ENCODE data around the gene MKLN1.
A peak's percentile ranks its signal among the peaks of the same experiment; 100 is the strongest.
"Not testable (repeated sequence)": the region's sequence is repeated elsewhere in the genome, so short reads cannot be mapped to it uniquely, and the experiment has no call there.

Gene MKLN1

DNA sequence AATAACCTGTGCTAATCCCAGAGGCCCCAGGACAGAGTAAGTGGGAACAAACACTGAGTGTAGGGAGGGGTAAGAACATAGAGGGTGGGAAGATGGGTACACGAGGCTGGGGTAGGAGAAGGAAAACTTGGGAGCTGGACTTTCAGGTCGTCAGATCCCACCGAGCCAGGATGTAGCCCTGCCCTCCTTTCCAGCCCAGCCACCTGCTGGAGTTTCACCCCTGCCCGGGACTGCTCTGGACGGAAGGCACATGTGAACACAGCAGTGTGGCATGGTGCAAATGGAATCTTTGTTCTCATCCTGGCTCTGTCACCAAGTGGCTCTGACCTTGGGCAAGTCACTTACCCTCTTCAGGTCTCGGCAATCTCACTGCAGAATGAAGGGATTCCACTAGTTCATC is 176.0 kb downstream of the MKLN1 start:
- no peak for DNase-seq

DNA sequence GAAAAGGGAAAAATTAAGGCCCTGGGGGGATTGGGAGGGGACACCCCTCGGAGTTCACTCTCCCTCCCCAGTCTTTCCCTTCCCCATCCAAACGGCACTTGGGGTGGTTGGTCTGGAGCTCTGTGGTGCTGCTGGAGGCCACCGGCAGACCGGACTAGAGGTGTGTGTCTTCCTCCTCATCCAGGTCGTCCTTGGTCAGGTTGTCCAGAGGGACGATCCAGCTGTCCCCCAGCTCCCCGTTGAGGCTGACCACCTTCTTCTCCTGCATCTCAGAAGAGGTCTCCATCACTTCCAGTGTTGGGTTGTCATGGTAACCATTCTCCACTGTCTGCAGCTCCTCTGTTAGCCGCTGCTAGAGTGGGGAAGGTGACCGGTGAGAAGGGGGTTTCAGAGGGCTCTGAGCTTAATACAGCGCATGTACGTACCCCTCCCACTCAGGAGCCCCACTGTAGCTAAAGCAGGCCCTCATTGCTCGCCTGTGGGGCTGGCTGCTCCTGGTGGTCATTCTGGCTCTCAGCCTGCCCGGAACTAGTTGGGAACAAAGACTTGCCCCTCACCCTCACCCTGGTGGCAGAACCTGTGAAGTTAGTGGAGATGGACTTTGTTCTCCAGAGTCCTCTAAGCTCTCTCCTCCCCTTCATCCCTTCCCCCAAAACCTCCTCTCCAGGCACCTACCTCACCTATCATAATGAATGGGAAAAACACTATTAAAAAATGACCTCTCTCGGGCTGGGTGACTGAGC is 176.7 kb downstream of the MKLN1 start:
- no peak for DNase-seq

DNA sequence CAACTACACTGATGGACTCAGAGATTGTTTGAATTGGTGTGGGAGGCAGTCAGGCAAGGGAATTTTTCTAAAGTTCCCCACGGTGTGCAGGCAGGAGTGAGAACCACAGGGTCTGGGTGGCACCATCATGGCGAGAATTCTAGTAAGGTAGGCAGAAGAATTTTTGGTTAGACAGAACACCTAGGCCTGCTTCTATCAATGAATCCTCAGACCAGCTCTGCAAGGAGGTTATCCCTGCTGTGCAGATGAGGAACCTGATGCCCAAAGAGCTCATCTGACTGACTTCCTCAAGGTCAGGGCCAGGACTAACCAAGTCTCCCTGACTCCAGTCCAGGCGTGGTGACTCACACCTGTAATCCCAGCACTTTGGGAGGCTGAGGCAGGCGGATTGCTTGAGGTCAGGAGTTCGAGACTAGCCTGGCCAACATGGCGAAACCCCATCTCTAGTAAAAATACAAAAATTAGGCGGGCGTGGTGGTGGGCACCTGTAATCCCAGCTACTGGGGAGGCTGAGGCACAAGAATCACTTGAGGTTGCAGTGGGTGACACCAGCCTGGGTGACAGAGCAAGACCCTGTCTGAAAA is 177.5 kb downstream of the MKLN1 start:
- not testable (repeated sequence) for DNase-seq

DNA sequence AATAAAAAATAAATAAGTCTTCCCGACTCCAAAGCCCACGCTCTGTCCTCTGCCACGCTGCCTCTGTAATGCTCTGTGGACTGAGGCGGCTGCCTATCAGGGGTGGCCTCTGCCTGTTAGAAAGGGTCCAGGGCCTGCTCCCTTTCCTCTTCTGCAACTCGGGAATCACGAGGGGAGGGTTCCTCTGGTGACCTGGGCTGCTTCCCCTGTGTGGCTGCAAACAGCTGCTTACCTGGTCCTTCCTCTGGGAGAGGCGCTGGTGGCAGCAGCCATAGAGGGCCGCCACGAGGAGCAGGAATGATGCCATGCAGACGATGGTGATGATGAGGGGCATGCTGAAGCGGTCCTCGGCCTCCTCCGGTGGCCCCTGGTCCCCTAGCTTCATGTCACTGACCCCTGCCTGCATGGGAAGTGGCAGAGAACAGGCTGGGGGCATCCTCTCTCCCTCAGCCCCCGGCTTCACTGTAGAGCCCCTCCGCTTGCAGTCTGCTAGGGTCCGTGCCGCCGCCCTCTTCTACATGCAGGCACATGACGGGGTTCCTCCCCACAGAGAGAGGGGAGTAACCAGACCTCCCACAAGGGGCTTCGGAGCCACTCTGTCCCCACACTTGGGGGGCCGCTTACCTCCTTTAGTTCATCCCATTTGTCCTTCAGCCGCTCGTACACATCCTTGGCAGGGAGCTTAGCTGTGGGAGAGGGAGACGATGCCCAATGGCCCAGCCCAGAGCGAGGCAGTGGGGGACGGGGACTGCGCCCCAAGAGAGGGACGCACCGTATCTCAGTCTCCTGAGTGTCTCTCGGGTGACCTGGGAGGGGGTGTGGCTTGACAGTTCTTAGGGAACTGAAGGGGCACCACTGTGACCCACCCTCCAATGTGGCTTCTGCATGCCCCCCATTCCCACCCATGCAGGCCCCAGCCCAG is 178.2 kb downstream of the MKLN1 start:
- no peak for DNase-seq

DNA sequence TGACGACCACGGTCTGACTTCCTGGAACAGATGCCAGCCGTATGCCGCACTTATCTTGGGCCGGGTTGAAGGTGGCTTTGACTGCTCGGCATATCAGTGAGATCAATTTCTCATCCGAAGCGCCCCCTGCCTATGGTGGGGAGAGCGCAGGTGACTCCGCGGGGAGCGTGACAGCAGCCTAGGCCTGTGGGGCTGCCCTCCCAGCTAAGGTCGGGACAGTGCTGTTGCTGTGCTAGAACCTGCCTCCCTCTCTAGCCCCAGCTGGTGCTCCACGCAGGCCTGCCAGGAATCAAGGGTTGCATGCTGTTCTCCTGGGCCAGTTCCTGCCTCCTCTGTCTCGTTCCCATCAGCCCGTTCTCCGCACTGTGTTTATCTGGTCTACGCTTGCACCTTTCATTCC is 178.9 kb downstream of the MKLN1 start:
- no peak for DNase-seq

DNA sequence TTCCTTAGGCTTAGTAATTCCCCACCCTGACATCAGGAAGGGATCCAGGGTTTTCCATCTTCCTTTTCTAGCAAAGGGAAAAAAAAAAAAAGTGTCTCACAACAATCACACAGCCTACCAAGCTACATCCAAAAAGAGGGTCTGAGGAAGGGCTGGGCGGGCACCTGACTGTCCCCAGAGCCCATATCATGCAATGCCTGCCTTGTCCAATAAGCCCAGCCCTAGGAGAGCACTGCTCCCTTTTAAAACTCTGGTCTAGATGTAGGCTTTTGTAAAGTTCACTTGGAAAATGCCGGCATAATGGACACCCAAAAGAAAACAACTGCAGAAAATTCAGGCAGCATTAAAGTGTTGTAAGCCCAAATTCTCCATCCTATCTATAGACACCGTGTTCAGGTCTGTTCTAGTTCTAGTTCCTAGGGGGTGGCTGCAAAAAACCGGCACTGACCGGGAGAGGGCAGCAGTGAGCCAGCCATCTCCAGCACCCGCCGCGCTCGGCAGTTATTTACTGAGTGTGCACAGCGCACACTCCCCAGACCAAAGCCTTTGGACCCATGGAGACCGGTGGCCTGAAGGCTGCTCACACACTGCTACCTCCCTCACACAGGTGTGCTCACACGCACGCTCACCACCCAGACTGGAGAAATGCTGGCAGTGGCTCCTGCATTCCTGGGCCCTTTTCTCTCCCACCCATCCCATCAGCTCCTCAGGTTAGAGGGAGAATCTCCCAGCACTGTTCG is 180.1 kb downstream of the MKLN1 start:
- DNase-seq: peak; percentile 83

DNA sequence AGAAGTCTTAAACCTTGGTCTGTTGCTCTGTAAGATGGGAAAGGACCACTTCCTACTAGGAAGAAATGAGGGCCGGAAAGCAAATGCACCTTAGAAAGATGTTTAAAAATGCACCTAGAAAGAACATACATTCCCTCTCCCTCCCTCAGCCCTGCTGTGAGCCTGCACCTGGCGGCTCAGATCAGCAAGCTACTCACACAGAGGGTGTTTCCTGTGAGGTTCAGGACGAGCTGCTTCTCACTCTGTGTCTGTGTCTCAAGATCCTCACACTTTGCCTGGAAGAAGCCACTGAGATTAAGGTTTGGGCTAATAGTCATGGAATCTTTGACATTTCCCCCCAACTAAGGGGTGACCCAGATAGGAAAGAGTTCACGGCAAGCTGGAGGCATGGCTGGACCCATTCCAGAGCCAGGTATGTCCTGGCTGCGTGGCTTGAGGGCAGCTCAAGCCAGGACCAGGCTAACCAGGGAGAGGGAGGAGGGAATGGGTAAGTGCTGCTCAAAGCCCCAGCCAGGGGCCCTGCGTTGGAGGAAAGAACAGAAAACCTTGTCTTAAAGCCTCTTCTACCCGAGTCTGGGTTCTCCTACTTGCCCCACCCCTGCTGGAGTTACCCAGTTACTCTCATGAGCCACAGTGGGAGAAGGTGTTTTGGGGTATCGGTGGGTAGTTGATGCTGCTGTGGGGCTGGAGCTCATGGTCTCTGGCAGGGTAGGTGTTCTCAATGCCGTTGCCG is 181.2 kb downstream of the MKLN1 start:
- no peak for DNase-seq

DNA sequence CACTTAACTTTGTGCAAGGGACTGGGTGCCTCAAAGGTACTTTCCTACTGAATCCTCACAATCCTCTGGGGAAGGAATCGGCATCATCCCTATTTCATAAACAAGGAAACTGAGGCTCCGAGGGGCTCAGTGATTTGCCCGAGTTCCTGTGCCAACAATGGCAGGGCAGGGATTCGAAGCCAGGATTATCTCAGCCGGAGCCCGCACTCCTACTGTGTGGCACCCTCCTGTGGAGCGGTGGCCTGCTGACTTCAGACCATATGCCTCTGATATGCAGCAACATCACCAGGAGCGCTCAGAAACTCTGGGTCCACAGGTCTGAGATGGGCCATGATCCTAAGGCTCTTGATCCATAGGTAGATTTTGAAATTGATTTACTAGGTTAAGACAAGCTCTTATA is 182.1 kb downstream of the MKLN1 start:
- no peak for DNase-seq

DNA sequence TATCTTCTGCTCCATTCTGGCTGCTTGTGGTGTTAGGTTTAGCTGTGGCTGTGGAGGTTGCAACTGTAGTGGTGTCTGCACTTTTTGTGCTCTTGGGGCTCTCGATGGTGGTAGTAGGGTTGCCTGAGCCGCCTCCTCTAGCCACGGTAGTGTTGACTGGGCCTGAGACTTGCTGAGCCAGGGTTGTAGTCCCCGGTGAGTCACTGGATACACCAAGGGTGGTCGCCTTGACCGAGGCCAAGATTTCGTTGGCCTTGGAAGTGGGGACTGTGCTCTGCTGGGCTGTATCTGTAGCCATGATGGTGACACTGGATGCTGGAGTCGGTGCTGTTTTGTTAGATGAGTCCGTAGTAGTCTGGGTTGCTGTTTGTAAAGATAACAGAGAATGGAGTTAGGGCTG is 183.4 kb downstream of the MKLN1 start:
- no peak for DNase-seq

DNA sequence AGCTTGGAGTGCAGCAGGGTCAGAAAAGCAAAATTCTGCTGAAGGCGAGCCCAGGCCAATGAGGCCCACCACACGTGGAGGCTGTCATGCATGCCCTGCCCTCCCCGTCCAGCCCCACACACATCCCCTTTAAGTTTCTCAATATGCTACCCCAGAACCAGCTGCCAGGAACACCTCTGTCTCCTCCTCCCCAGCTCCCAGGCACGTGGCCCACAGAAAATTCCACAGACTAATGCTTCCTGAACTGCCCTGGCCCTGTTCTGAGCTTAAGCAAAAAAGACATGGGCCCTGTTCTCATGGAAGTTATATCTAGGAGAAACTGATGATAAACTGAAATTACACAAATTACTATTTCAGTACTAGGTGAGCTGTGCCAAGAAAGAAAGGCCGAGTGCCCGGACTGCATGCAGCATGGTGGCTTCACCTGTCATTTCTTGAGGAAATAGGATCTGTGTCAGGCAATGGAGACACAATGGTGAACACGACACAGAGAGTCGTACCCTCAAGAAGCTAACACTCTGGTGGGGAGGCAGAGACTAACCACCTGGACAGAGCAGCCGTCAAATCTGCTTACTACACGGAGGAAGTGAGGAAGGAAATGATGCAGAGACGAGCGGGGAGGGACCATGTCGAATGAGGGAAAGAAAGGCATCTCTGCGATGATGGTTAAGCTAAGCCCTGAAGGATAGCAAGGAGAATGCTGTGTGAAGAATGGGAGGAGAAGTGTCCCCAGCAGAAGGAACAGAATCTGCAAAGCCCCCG is 184.3 kb downstream of the MKLN1 start:
- DNase-seq: no peak

DNA sequence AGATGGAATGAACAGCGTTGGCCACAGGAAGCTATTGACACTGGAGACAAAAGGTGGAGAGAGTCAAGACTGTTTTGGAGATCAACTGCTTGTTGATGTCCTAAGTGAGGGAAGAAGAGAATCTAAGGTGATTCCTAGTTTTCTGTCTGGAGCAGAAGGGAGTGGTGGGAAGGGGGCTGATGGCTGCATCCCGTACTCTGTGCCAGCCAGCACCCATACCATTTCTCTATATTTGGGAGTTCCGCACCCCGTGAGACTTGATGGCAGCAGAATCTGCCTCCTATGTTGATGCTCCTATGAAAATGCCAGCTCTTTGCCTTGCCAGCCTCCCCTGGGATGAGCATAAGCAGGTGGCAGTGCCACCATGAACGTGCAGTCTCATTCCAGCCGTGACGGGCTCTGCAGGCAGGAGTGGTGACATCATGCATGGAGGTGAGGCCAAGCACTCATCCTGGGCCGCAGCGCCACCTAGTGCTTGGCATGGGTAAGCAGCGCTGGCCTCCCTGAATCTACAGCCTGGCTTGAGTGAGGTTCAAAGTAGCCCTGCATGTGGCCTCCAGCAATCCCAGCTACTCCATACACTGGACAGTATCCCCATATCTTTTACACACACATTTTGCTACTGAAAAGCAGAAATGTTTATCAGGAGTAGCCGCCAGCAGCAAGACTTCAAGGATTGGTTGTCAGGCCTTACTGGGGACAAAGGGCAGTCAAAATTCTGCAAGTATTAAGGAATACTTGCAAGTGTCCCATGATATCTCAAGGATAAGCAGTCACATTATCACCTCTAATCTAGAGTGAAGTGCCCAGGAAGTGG is 185.8 kb downstream of the MKLN1 start:
- peak; percentile 83 for DNase-seq

DNA sequence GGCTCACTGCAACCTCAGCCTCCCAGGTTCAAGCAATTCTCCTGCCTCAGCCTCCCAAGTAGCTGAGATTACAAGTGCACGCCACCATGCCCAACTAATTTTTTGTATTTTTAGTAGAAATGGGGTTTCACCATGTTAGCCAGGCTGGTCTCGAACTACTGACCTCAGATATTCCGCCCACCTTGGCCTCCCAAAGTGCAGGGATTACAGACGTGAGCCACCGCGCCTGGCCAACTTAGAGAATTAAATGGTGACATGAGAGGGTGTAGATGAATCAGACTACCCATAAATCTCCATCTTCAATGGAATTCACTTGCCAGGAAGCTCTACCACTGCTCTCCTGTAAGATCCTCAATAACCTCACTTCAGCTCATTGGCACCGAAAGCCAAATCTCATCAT is 187.8 kb downstream of the MKLN1 start:
- not testable (repeated sequence) for DNase-seq

DNA sequence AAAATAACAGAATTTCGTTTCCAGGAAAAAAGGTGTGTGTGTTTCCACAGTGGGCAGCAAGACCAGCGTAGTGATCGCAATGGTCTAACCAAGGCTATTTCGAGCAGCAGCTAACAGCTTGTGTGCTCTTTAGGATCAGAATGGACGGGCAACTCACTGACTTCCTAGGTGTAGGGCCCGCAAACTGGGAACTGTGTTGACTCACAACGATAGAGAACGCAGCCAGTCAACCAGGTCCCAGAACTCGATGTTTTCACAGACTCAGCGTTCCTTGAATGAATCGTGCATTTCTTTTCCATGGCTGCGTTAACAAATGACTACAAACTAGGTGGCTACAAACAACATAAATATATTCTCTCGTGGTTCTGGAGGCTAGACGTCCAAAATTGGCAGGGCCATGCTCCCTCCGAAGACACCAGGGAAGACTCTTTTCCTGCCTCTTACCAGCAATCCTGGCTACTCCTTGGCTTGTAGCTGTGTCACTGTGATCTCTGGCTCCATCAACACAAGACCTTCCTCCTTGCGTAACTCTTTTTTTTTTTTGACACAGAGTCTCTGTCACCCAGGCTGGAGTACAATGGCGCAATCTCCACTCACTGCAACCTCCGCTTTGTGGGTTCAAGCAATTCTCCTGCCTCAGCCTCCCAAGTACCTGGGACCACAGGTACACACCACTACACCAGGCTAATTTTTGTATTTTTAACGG is 189.7 kb downstream of the MKLN1 start:
- DNase-seq: no peak

DNA sequence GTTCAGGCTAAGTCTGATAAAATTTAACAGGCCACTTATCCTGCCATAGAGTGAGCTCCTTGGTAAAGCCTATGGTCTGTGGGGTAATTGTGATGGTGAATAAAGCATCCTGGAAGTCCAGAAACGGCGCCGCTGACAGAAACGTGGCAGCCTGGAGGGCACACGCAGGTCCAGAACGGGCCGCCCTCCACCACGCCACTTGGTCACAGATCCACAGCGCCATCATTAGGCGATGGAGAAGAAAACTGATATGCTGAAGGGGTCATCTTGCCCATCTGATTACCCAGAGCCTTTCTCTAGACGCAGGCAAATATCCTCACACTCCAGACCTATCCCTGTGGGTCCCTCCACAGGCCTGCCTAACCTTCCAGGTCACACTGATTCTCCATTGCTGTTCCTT is 190.9 kb downstream of the MKLN1 start:
- DNase-seq: no peak

DNA sequence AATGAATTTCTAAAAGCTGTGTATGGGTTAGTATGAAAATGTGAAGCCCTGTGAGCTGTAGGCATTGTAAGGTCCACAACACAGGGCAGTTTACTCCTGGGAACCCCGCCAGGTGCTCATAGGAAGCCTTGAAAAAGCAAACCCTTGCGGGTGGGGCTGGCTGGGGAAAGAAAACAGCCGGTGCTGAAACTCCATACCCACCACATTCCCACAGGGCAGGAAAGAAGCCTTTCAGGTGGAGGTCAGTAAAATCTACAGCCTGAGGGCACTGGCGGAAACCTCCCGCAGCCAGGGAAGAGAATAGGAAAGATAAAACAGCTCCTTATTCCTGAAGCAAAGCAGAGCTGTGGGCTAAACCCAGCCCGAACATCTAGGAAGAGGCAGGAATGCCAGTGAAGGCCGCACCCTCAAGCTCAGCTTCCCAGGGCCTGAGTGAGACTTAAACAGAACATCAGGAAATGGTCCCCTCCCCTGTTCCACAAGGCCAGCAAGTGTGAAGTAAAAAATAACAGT is 194.0 kb downstream of the MKLN1 start:
- DNase-seq: no peak

DNA sequence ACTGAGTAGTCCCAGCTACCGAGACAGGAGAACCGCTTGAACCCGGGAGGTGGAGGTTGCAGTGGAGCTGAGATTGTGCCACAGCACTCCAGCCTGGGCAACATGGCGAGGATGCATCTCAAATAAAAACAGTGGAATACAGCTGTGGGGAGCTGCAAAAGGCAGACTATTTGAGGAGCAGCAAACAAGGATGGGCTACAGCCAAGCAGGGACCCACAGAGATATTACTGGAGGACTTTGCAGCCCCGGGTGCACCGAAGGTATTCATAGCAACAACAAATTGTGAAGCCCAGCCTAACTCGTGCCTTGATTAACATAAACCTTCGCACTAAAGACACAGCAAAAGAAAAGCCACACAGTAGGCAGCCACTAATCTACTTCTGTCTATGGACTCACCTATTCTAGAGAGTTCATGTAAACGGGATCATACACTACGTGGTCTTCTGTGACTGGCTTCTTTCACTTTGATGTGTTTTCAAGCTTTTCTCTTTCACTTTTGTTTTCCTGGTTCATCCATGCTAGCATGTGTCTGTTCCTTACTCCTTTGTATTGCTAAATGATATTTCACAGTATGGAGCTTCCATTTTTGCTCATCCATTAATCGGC is 194.8 kb downstream of the MKLN1 start:
- DNase-seq: peak; percentile 51

DNA sequence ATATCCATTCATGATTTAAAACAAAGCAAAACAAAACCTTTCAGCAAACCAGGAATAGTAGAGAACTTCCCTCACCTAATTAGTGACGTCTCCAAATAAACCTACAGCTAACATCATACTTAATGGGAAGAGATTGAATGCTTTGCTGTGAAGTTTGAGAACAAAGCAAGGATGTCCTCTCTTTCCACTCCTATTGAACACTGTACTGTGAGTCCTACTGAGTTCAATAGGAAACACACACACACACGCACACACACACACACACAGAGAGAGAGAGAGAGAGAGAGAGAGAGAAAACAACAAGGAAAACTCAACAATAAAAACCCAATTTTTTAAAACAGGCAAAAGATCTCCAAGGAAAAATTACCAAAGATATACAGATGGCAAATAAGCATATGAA is 196.4 kb downstream of the MKLN1 start:
- no peak for DNase-seq

DNA sequence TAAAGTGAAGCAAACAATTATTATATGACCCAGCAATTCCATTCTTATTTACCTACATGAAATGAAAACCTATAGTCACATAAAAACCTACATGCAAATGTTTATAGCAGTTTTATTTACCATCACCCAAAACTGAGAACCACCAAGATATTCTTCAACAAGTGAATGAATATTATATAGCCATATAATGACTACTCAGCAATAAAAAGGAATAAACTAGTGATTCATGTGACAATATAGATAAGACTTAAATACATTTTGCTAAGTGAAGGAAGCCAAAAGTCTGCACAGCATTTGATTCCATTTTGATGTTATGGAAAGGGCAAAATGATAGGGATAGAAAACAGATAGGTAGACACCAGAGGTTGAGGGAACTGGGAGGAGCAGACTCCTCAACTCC is 197.0 kb downstream of the MKLN1 start:
- DNase-seq: no peak

DNA sequence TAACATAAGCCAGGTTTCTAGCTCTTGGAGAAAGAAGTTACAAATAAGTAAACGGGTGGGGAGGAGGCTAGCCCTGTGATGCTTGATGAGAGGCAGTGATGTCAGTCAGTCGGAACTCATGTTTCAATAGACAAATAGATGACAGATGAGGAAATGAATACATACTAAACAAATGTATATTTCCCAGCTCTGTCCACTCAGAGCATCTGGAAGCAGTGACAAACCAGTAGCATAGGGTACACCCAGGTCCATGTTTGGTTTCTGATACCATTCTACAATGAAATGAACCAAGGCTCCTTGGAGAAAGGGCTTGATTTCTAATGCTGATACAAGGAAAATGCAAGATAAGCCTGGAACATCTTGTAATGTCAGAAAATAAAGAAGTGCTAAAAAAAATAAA is 198.1 kb downstream of the MKLN1 start:
- DNase-seq: no peak

Data from activated CD4-positive, alpha-beta T cell treated with anti-CD3 and anti-CD28 coated beads, Interleukin-2, amount 50 U/mL, for 16 hours (primary cell).